Kidney (tissue), 14 donors: Measurements from ENCODE around the gene DNAAF1. TPM values are rescaled to one million over a fixed set of nuclear protein-coding genes. Genes with fewer than 3 reads are reported as not detected.
A peak's percentile ranks its signal among the peaks of the same experiment; 100 is the strongest.

ENCODE experiments used
- DNase-seq, 5 donors: peaks; one replicate each; pipeline ENCODE4 v3.0.0-alpha.2; 2013 to 2020
- FAIRE-seq: peaks from 2 replicates; lab custom pipeline; 2012; peaks lifted over from hg19 to GRCh38; lab: Jason Lieb, UNC
- H3K27ac ChIP-seq, 2 donors: one replicate each; pipeline ENCODE4 v1.7.0; 2013; ENCODE audit warnings: low read depth in 2 of 2, low read length in 2 of 2, inconsistent platforms in 1 of 2
- H3K27me3 ChIP-seq: one replicate; pipeline ENCODE4 v1.7.1; 2013; ENCODE audit warnings: low read length, inconsistent platforms; ENCODE audit not compliant: control insufficient read depth, insufficient read depth
- H3K36me3 ChIP-seq, 3 donors: one replicate each; pipeline versions ENCODE4 v1.7.0 to v1.7.1; 2013; ENCODE audit warnings: low read length in 3 of 3, control low read depth in 1 of 3, inconsistent platforms in 1 of 3; ENCODE audit not compliant: insufficient read depth in 3 of 3, control insufficient read depth in 2 of 3
- H3K4me1 ChIP-seq, 3 donors: one replicate each; pipeline versions ENCODE4 v1.7.0 to v1.7.1; 2013; ENCODE audit warnings: low read length in 3 of 3, inconsistent platforms in 1 of 3, low read depth in 1 of 3; ENCODE audit not compliant: control insufficient read depth in 2 of 3, insufficient read depth in 2 of 3
- H3K4me3 ChIP-seq, 3 donors: one replicate each; pipeline versions ENCODE4 v1.7.0 to v1.8.1; 2013; ENCODE audit warnings: low read length in 3 of 3, control low read depth in 1 of 3, inconsistent platforms in 1 of 3
- H3K9ac ChIP-seq, 3 donors: one replicate each; pipeline versions ENCODE4 v1.7.0 to v1.7.1; 2013; ENCODE audit warnings: low read length in 3 of 3, control low read depth in 1 of 3, inconsistent platforms in 1 of 3
- H3K9me3 ChIP-seq, 3 donors: one replicate each; pipeline versions ENCODE4 v1.7.0 to v1.7.1; 2013; ENCODE audit warnings: low read length in 3 of 3, control low read depth in 1 of 3, inconsistent platforms in 1 of 3; ENCODE audit not compliant: control insufficient read depth in 2 of 3, insufficient read depth in 1 of 3
- CTCF ChIP-seq: IDR thresholded peaks from 3 replicates; pipeline ENCODE4 v1.5.1; 2012; ENCODE audit warnings: mild to moderate bottlenecking, moderate library complexity, borderline replicate concordance; ENCODE audit not compliant: insufficient read depth; ENCODE audit errors: extremely low read depth
- intact Hi-C: fragments of 100-400 bp; cut with DNase I; formaldehyde crosslinking; loops from one replicate; pipeline ENCODE4 v1.11.1; 2022
- polyA plus RNA-seq: library from polyadenylated mRNA; stranded (reverse); fragments of 350-450 nt; fragmentation: Illumina TruSeq; extraction: RNeasy Lipid Tissue Mini Kit (QIAGEN cat#74804); gene quantifications from one replicate; pipeline ENCODE4 v1.2.3, GENCODE V29; 2014; ENCODE audit warnings: low read depth, low replicate concordance; ENCODE audit not compliant: insufficient read depth
- total RNA-seq: library from RNA; stranded (reverse); fragmentation: NEBNext Ultra II Directional; extraction: Animal tissue kit (Norgen Biotek cat#: 25700); gene quantifications from one replicate; pipeline ENCODE4 v1.2.1, GENCODE V29; 2021
- donor health status: control.
- donor health status: control.
- donor health status: control.
- donor health status: control.
- donor health status: control.
- donor health status: DM: yes; HTN: yes; CAD: no.
- donor health status: Normal renal cell carcinoma (clear cell type).

DNAAF1 gene
- total and polyA plus RNA-seq, 2 donors from 2014 or later, result 2.4 to 4.8 TPM

- Histone ChIP-seq H3K27ac (no peak overlapping the region), H3K36me3 (no peaks in the 10 kb centered on the region), H3K9me3 (no peaks in the 10 kb centered on the region), H3K4me1 (peaks cover 4 to 9% (median 5%) of the 10 kb centered on the region in 3 donors), H3K27me3 (no peaks in the 10 kb centered on the region), H3K9ac (no peak overlapping the region), H3K4me3 (no peak overlapping the region)
- no peak for DNase-seq
- TF ChIP-seq CTCF, result no peak
- no peak for FAIRE-seq
- intact Hi-C loops, result no loop called here
Measured at GRCh38 chr16:84136331-84137125, 8.6 kb upstream of the DNAAF1 start.

GRCh38 chr16:84137287-84137686 lies 7.8 kb upstream of the DNAAF1 start:
- H3K27ac ChIP-seq, result no peak overlapping the region
- TF ChIP-seq CTCF, result no peak

GRCh38 chr16:84137769-84138357 lies 7.2 kb upstream of the DNAAF1 start:
- no peaks in the 10 kb centered on the region for H3K27me3 ChIP-seq
- peak overlapping the region in 1 of 3 donors; percentile 32 for H3K9ac ChIP-seq
- intact Hi-C loops, result no loop called here
- H3K27ac ChIP-seq, result no peak overlapping the region
- H3K4me1 ChIP-seq, result peaks cover 4 to 9% (median 5%) of the 10 kb centered on the region in 3 donors
- no peak for DNase-seq
- TF ChIP-seq CTCF, result no peak
- no peaks in the 10 kb centered on the region for H3K9me3 ChIP-seq
- no peaks in the 10 kb centered on the region for H3K36me3 ChIP-seq
- H3K4me3 ChIP-seq, result no peak overlapping the region
- FAIRE-seq, result no peak

More at GRCh38 chr16:84137287-84137686, 7.8 kb upstream of the DNAAF1 start:
- no peaks in the 10 kb centered on the region for H3K9me3 ChIP-seq
- peak in 4 of 5 donors; percentile 63 to 75 (median 70) for DNase-seq
- intact Hi-C loops, result no loop called here
- FAIRE-seq, result no peak
- H3K4me3 ChIP-seq, result no peak overlapping the region
- no peak overlapping the region for H3K9ac ChIP-seq
- H3K27me3 ChIP-seq, result no peaks in the 10 kb centered on the region
- H3K4me1 ChIP-seq, result peaks cover 4 to 9% (median 5%) of the 10 kb centered on the region in 3 donors
- H3K36me3 ChIP-seq, result no peaks in the 10 kb centered on the region
